ENCODE results near the gene NOL12.

NOL12 gene

GRCh38 chr22:37696657-37697537, 10.8 kb downstream of the NOL12 start, which contains the start of gene TRIOBP:
Gene TRIOBP (plus strand): TSS chr22:37697048. CDS start chr22:37701366, 4,318 bp downstream.
- DNase-seq (ENCODE audit: low read depth) = peak; percentile 84
- peak; percentile 69 for TF ChIP-seq CTCF (conservative IDR thresholded peaks at IDR 0.05; ENCODE audit: low read depth, low read length)
- peak within 1 kb of the TSS; percentile 41 for H3K4me3 ChIP-seq (ENCODE audit: low read length)

GRCh38 chr22:37697538-37697835, 11.3 kb downstream of the NOL12 start:
- DNase-seq (ENCODE audit: low read depth) = no peak
- peak overlapping the region; percentile 41 for H3K4me3 ChIP-seq (ENCODE audit: low read length)
- TF ChIP-seq CTCF (conservative IDR thresholded peaks at IDR 0.05; ENCODE audit: low read depth, low read length) = no peak

GRCh38 chr22:37701141-37701786, 15.1 kb downstream of the NOL12 start:
- TF ChIP-seq CTCF (conservative IDR thresholded peaks at IDR 0.05; ENCODE audit: low read depth, low read length) = no peak
- DNase-seq (ENCODE audit: low read depth) = no peak
- H3K4me3 ChIP-seq (ENCODE audit: low read length) = no peak overlapping the region

GRCh38 chr22:37703906-37704305, 17.8 kb downstream of the NOL12 start:
- TF ChIP-seq CTCF (conservative IDR thresholded peaks at IDR 0.05; ENCODE audit: low read depth, low read length) = no peak
- no peak overlapping the region for H3K4me3 ChIP-seq (ENCODE audit: low read length)
- DNase-seq (ENCODE audit: low read depth) = no peak

GRCh38 chr22:37704645-37705044, 18.5 kb downstream of the NOL12 start:
- no peak for TF ChIP-seq CTCF (conservative IDR thresholded peaks at IDR 0.05; ENCODE audit: low read depth, low read length)
- DNase-seq (ENCODE audit: low read depth) = no peak
- no peak overlapping the region for H3K4me3 ChIP-seq (ENCODE audit: low read length)

- DNase-seq (ENCODE audit: low read depth) = no peak
- no peak for TF ChIP-seq CTCF (conservative IDR thresholded peaks at IDR 0.05; ENCODE audit: low read depth, low read length)
- H3K4me3 ChIP-seq (ENCODE audit: low read length) = no peak overlapping the region
These were observed 19.1 kb downstream of the NOL12 start for GRCh38 chr22:37705205-37705604.

Measured in retinal pigment epithelial cell (primary cell).